GM19043 (cell line): ENCODE measurements around the gene FRS3.
"Not testable (repeated sequence)": the region's sequence is repeated elsewhere in the genome, so short reads cannot be mapped to it uniquely, and the experiment has no call there.

Experiments
- ATAC-seq: cut with Tn5 transposase; IDR thresholded peaks from one replicate; pipeline ENCODE4 v1.9.1; 2021; ENCODE audit warnings: low read depth; ENCODE audit not compliant: unreplicated experiment

The FRS3 gene

DNA sequence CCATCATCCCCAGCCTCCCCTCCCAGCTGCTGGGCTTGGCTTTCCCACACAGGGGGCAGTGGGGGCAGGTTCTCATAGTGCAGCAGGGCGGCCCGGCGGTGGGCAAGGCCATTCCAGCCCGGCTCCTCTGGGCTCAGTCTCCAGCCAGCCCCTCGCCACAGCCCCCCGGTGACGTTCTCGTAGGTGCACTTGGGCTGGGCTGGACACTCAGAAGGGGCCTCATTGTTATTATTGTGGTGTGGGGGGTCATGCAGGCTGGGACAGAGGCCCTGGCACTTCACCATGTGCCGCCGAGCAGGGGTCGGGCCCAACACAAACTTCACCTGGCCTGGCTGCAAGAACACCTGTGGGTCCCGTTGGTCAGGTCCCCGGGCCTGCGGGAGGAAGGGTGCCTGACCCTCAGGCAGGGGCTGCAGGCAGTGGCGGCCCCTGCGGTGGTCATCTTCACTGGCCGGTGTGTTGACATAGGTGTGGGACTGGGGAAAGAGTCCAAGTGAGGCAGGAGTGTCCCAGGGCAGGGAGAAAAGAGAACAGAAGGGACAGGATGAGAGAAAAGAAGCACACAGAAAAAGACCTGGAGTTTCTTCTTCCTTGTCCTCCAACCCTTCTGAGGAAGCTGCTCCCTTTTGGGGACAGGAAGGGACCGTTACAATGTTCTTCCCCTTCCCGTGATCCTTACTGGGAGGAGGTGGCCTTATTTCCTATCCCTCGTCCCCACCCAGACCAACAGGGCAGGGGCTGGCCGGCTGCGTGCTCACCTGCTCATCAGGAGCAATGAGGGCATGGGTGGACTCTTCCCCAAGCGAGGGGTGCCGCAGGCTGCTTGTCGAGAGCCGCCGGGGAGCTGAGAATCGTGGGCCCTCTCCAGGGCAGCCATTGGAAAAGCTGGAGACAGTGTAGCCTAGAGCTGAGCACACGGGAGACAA, 8.4 kb downstream of the FRS3 start:
- no peak for ATAC-seq

DNA sequence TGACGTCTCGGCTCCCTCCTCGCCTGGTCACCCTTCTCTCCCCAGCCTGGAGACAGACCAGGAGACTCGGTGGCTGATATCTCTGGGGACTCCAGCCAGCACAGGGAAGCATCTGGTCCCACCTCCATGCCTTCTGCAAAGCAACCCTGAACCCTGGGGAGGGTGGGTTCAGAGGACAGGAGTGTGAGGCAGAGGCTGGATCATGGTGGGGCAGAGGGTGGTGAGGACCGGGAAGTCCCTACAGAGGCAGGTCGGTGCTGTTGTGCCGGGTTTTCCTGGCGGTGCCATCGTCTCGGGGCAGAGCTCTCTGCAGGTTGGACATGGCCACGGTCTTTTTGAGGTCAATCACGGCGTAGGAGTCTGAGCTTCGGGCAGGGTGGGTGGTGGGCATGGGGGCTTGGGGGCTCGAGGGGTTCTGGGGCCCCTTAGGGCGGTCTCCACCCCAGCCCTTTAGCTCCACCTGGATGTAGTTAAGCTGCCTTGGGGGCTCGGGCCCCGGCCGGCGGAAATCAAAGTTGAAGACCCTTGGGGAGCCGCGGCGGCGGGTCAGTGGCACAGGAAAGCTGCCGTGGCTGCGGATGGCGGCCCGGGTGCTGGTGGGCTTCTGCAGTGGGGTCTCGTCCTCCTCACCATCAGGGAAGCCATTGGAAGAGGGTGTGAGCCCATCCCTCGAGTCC, 9.2 kb downstream of the FRS3 start:
- ATAC-seq: no peak

DNA sequence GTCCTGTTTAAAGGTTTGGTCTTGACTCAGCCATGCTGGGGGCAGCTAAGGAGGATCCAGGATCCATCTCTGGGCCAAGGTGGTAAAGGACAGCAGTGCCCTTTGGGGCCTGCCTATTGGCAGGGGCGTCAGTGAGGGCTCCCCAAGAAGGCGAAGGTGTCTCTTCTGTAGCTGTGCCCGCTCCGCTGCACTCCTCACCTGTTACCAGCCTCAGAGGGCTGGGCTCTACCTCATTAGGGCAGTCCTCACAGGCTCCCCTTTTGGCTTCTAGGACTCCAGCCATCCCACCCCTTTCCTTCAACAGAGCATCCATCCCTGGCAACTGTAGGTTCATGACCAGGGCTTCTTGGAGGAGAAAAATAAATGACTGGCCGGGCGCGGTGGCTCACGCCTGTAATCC, 10.3 kb downstream of the FRS3 start:
- no peak for ATAC-seq

DNA sequence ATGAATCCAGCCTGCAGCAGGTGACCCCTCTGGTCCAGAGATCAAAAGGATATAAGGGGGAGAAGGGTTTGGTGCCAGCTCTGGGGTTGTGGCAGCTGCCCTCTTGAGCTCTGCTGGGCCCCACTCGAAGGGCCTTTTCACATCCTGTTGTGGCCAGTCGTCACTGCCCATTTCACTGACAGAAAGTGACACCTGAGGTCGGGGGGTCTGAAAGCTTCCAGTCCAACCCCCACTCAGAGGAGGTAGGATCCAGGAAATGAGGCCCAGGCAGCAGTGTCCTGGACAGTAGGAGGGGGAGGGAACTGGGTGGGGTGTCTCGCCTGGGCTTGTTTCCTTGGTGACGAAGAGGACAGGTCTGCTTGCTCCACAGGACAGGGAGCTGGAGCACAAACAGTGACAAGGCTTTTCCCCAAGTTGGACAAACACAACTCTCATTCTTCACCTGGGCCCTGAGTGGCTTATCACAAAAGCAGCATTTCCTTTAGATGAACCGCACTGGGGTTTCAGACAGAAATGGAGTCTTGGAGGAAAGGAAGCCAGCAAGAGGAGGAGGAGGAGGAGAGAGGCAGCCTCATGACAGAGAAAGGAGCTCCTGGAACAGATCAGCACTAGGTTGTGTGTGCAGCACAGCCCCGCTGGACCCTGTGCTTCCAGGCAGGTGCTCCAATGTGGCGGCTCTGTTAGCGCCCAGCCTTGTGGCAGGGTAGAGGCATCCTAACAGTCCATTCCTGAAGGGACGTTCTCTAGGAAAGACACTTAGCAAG, 11.0 kb downstream of the FRS3 start:
- no peak for ATAC-seq

DNA sequence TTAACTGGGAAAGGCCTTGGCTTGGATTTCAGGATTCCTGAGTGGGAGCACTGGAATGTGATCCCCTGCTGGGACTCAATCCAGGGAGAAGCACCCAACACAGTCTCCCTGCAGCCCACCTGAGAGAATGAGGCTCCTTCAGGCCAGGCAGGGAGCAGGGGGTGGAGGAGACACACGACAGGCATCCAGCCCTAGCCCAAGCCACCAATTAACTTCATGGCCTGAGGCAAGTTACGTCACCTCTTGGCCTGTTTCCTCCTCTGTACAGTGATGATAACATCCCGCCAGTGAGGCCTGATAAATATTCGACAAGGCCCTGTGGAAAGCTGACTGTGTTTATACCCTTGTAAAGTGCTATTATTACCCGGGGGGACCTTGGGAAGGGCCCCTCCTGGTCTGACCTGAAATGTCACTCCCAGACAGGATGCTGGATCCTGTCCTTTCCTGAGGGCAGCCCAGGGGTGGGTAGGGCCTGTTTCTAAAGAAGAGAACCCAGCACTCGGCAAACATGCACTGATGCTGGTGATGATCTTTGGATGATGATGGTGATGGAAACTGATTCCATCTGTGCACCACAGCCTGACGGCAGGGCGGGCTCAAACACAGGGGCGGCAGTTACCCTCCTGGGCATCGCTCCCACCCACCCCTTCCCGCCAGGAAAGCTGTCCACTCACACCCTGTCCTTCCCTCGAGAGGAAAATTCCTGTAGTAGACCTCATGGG, 12.4 kb downstream of the FRS3 start:
- ATAC-seq: no peak

DNA sequence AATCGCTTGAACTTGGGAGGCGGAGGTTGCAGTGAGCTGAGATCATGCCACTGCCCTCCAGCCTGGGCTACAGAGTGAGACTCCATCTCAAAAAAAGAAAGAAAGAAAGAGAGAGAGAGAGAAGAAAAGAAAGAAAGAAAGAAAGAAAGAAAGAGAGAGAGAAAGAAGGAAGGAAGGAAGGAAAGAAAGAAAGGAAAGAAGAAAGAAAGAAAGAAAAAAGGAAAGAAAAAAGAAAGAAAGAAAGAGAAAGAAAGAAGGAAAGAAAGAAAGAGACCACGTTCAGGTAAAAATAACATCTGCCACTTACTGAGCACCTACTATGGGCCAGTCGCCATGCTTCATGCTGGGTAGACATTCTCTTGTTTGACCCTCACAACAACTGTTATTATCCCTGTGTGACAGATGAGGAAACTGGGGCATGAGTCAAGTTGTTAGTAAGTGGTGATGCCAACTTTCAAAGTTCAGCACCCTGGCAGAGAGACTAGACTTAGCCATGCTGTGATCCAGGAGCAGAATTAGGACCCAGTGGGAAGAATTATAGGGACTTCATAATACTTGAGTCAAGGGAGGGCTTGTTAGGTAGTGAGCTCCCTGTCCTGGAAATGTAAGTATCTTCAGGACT, 13.5 kb downstream of the FRS3 start:
- ATAC-seq: not testable (repeated sequence)

DNA sequence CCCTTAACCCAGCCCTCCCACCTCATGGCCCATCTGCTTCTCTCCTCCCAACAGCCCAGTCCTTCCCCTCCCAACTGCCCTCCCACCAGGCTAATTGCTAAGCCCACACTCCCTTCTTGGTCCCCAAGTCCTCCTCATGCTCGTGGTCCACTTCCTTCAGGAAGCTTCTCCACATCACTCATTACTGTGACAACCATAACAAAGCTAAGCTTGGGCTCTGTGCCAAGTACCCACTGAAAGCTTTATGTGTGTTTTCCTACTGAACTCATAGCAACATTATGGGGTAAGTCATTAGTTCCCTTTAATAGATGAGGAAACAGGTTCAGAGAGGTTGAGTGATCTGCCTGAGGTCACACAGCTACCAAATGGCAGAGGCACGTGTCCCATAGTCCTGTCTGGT, 16.2 kb downstream of the FRS3 start:
- no peak for ATAC-seq

DNA sequence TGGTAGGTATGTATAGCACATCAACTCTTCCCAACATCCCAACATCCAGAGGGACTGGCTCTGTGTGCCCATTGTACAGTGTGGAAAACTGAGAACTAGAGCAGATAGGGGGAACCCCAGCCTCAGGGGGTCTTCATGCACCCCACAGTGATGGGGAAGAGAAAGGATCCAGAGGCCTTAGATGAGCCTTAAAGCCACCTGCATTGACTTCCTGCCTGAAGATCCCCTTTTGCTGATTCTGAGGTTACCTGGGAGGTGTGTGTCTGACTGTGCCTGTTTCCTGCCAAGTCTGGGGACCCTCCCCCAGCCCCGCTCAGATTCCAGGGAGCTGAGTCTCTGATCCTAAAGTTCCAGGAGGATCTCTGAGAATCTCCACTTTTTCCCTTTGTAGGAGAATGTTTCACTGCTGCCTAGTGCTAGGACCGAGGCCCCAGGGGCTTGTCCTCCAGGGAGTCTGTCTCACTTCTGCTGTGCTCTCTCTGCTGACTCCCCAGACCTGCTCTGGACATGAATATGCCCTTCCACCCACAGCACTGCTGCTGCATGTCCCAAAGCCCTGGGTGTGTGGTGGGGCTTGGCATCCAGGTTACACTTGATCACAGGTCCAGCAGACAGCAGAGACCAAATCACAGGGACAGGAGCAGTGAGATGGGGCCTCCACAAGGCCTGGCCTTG, 19.7 kb downstream of the FRS3 start:
- ATAC-seq: no peak

DNA sequence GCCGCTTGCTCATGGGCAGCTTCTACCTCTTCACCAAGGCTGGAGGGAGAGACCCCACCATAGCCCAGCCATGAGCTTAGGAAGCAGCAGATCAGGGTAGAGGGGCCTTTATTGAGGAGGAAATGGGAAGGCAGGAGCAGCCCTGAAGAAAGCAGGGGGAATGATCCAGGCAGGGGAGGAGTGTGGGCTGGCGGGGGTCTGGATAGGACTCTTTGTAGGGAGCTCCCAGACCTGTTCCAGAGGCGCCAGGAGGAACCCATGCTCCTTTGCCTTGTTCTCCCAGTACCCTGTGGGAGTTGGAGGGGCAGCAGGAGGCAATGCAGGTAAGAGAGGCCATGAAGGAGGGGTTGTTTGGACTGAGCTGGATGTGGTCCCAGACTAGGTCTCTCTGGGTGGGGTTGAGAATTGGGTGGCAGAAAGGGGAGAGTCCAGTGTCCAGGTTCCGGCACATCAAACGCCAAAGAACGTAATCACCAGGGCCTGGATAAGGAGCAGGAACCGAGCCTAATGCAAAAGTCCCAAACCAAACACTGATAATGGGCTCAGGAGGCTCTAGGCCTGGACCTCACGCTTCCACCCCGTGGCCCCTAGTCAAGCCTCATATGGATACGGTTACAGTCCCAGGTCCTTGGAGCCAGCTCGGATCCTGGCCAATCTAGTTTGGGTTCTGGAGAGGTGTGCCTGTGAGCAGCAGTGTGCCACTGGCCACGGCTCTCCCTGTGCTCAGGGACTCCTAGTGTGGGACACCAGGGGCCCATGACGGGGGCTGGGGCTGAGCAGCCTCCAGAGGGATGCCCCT, 20.4 kb downstream of the FRS3 start:
- no peak for ATAC-seq

DNA sequence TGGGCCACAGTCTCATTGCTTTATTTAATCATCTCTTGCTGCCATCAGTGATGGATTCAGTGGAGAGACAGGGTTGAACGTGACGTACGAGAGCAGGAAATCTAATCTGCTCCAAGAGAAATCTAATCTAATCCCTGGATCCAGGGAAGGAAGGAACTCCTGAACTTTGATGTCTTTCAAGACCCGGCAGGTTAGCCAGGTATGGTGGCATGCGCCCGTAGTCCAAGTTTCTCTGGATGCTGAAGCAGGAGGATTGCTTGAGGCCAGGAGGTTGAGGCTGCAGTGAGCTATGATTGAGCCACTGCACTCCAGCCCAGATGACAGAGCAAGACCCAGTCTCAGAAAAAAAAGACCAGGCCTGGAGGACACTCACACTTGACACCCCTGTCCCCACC, 21.1 kb downstream of the FRS3 start:
- no peak for ATAC-seq

DNA sequence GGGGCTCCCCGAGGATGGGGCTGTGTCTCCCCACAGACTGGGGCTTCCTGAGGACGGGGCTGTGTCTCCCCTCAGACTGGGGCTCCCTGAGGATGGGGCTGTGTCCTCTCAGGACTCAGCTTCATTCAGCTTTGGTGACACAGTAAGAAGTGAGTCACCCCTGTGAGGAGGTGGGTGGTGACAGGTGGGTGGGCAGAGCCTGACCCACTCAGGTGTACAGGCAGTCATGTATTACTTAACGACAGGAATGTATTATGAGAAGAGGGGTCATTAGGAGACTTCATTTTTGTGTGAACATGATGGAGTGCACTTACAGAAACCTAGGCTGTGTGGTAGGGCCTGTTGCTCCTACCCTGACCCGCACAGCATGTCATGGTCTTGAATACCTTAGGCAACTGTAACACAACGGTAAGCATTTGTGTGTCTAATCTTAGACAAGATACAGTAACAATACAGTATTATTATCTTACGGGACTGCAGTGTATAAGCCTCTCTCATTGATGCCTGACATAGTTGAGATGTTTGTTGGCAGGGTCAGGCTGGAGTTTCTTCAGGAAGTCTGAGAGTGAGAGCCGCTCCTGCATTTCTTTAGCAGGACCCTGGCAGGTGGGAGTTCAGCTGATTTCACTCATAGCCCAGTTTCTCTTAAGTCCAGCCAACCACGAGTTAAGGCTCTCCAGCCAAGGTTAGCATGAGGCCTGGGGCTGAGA, 21.6 kb downstream of the FRS3 start:
- ATAC-seq: no peak

DNA sequence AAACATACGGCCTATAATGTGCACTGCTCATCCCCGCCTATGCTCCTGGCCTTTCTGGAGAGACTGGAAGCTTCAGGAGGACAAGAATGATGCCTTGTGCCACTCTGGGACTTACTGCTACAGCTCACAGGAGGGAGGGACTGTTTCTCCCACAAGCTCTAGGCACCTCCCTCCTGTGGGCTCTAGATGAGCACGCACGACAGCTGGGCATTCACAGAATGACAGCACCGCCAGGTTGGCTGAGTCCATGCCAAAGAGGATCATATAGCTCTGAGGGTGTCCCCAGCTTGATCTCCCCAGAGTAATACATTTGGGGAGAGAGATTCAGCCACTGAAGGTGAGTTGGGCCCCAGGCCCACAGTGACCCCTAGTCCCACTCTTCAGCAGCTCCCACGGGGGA, 22.4 kb downstream of the FRS3 start:
- no peak for ATAC-seq

DNA sequence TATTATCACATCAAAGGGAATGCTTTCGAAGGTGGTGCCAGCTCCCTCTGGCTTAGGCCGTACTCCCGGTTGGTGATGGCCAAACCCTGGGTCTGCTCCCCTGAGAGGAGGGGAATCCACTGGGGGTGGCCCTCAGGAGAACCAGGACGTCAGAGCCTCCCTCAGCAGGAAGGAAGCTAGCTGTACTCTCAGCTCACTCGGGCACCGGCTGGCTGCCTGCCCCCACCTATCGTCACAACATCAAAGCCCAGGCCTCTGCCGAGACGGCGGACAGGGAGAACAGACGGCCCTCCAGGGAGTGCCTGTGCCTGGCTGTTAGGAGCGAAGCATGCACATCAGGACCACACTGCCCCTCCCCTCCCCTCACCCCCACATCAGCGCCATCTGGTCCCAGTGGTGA, 23.3 kb downstream of the FRS3 start:
- no peak for ATAC-seq

DNA sequence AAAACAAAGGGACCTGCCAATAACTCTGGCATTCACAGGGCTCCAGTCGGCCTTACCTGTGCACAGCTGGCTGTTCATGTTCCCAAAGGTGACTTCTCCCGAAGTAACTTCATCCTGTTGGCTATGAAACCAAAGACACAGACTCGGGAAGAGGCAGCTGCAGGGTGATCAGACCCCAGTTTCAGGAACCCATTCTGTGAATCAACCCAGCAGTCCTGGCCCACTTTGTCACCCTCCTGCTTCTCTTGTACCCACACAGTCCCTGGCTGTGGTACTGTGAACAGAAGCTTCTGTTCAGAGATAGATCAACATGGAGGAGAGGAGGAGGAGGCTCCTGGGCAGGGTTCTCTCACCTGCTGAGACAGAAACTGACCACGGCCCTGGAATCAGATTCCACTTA, 23.8 kb downstream of the FRS3 start:
- no peak for ATAC-seq

DNA sequence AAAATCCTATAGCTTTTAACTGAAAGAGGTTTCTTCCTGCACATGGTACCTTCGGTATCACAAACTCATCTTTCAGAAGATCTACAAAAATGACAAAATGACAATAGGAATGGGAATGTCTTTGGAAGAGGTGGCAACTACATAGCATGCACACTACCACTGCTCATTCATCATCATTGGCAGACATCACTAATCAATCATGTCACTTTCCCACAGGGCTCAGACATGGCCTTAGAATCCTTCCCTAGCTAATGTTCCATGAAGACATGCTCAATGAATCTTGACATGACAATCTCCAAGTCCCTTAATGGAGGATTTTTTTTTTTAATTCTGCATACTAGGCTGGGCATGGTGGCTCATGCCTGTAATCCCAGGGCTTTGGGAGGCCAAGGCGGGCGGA, 29.3 kb downstream of the FRS3 start:
- no peak for ATAC-seq

DNA sequence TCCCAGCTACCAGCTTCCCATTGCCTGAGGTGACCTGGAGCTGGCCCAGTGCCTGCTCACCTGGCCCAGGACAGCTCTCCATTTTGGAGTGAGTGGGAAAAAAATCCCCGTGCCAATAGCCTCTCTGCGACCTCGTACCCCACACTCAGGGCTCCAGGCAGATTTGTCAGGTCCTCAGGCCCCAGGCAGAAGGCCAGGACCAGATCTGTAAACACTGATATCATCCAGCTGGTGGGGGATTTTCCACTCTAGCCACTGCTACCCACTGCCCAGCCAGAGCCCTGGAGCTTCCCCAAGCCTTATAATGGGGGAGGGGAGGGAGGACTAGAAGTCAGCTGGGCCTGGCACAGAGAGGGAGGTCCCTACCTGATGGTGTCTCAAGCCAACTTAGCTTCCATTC, 31.2 kb downstream of the FRS3 start:
- no peak for ATAC-seq

DNA sequence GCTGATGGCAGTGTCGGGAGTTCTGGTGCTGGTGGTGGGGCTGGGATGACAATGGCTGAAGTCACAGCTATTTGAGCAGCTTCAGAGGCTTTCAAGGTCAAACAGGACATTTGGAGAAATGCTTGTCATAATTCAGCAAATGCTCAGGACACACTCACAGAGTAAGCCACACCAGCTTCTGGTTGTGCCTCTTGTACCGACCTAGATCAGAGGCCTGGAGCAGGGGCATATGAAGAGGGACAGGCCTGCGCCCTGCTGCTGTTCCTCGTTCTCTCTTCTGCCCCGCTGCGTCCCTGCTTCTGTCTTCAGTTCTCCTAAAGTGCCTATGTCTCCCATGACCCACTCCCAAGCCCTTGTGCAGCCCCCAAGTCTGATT, 31.6 kb downstream of the FRS3 start:
- ATAC-seq: no peak
